GM12872 (cell line): ENCODE data around the gene GNA14.
A peak's percentile ranks its signal among the peaks of the same experiment; 100 is the strongest.

Experiments used
- TF ChIP-seq, protein P1 (sequence below): IDR thresholded peaks from 3 replicates; pipeline ENCODE4 v1.5.1; 2011; ENCODE audit warnings: low read depth, mild to moderate bottlenecking, low read length, moderate library complexity; ENCODE audit not compliant: insufficient read depth

Gene GNA14

DNA sequence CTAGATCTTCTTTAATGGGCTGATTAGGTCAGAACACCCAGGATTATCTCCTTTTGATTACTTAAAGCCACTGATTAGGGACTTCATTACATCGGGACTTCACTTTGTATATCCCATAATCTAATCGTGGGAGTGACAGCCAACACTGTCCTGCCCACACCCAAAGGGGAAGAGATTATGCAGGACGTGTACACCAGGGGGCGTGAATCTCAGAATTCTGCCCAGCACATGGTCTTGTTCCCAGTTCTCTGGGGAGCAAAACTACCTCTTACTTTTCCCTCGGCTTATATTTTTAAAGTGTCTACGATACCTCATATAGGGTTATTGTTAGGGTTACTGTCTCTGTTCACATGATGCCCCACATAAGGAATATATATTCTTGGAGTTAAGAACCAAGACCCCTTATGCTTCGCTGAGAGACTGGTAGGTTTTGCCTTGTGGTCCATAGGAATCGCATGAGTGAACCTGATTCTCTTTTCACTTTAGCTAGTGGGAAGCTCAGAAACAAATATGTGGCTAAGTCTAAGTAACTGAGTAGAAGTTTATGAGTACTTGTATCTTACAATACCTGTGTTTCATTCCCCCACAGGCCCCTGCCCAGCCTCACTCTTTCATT, 192.7 kb downstream of the GNA14 start:
- TF ChIP-seq, protein P1, sequence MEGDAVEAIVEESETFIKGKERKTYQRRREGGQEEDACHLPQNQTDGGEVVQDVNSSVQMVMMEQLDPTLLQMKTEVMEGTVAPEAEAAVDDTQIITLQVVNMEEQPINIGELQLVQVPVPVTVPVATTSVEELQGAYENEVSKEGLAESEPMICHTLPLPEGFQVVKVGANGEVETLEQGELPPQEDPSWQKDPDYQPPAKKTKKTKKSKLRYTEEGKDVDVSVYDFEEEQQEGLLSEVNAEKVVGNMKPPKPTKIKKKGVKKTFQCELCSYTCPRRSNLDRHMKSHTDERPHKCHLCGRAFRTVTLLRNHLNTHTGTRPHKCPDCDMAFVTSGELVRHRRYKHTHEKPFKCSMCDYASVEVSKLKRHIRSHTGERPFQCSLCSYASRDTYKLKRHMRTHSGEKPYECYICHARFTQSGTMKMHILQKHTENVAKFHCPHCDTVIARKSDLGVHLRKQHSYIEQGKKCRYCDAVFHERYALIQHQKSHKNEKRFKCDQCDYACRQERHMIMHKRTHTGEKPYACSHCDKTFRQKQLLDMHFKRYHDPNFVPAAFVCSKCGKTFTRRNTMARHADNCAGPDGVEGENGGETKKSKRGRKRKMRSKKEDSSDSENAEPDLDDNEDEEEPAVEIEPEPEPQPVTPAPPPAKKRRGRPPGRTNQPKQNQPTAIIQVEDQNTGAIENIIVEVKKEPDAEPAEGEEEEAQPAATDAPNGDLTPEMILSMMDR, result peak; percentile 64

DNA sequence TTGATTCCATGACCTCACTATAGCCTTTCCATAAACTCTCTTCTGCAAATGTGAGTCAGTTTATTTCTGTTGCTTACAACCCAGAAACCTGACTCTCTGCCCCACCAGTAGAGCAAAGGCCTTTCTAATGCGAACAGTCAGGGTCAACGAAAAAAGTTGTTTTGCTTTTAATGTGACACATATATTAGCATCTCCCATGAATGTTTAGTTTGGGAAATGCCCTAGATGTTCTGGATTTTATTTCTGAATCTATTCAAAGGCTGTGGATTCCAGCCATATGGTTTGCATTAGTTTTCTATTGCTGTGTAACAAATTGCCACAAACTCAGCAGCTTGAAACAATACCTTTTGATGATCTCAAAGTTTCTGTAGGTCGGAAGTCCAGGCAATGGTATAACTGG, 193.5 kb downstream of the GNA14 start:
- TF ChIP-seq, protein P1, result no peak

DNA sequence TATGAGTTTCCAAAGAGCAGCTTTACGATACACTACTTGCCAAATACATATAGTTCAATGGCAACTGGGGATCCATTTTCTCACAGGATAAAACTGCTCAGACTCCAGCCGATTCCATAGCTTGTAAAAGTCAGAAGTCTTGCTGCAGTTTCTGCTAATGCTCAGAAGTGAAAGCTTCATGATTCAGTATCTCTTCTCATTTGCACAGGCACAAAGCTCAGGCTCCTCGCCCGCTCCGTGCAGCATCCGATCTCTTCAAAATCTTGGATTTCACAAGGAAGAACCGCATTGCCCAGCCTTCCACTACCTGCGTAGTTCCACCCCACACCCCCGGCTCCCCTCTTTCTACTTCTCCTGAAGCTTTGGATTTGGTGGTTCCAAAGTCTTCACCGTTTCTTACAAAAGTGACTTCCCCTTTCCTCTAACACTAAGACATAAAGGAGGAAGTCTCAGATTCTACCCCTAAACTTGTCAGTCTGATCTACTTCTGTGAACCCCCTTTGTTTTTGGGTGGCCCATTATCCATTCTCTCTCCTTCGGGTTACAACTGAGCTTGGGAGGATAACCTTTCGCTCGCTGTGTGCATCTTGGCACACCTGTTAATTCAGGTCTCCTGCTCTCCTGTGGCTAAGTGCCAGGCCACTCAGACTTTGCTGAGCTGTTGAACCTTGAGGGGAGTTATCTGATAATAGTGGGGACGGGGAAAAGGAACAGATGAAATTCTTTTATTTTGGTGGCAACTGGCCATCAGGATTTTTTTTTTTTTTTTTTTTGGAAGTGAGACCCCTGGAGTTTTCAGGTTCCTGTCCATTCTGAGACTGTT, 194.1 kb downstream of the GNA14 start:
- TF ChIP-seq, protein P1, result no peak

DNA sequence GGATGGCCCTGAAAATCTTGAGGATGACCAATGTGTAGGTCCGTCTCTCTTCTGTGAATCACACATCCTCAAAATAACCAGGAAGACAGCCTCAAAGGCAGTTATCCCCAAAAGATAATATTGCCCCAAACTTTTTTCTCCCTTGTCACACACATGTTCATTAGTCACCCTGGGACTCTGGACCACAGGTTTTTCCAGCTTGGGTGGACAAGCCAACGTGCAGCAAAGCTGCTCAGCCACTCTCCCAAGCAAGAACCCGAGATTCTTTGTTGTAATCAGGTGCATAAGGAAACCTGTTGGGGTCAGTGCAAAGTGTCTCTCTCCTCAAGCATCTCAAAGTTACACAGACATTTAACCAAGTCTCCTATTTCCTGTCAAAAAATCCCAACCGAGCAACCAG, 196.6 kb downstream of the GNA14 start:
- TF ChIP-seq, protein P1, result no peak

DNA sequence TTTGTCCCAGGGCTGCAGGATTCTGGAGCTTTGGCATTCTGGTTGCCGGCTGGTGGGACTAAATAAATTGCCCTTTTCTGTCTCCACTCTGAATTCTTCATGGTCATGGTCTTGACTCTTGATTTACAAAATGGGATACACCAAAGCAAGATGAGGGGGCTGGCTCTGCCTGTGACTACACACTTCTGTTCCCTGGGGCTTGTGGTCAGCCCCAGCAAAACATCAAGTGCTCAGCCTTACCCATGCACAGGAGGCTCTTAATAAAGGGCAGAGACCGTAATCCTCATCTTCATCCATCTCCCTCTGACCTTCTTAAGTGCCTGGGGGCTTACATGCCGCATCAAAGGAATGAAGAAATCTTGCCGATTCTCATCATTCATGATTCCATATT, 198.0 kb downstream of the GNA14 start:
- TF ChIP-seq, protein P1, result no peak

DNA sequence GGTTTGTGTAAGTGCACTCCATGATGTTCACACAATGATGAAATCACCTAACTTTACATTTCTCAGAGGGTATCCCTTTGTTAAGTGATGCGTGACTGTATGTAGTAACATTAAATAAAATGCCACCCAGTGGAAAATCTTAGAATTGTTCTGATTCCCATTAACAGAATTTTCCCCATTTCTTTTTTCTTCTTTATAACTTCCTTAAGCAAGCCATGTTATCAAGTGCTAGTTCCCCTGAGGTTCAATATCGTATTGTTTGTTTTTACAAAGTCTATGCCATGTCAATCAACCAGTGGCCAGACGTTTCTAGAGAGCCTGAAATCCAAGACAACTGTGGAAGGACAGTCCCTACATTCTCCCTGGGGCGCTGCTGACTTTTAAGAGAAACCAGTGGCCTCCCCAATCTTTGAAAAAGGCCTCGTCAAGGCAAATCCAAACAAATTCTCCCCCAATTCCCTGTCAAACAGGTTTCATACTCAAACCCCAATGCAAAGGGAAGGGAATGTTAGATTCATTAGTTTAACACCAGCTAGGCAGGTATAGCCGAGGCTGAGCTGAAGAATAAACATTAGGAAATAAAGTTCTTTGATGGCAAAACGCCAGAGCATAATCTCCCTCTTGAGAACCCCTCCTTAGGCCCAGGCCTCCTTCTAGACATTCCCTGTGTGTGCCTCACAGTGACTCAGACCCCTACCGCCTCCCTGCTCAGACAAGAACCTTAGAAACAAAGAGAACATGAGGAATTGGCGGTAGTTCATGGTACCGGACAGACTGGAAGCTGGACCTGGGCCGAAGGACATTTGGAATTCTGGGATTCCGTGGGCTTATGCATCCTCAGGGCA, 198.7 kb downstream of the GNA14 start:
- TF ChIP-seq, protein P1, result no peak

DNA sequence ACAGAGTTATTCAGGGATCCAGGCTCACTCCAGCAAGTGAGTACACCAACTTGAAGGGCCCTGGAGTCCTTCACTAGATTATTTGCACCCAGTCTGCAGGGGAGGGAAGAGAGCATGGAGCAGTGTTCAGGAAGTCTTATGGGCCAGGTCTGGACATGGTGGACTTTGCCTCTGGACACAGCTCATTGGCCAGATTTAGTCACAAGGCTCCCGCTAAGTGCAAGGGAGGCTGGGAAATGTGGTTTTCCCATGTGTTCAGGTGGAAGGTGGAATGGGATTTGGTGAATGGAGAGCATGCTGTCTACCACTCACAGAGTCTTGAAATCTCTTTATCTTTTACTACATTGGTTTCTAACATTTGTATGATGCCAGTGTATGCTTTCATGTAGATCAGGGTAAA, 200.5 kb downstream of the GNA14 start:
- TF ChIP-seq, protein P1, result no peak
